Naive thymus-derived CD8-positive, alpha-beta T cell (primary cell): ENCODE measurements around the gene MATK. TPM values are rescaled to one million over a fixed set of nuclear protein-coding genes. Genes with fewer than 3 reads are reported as not detected.

Source experiments
- ATAC-seq, 2 donors: fragments of 150-1000 bp; cut with Tn5 transposase in 1 of 2; sonication (Bioruptor Pico), chemical (Tn5 transposase) in 1 of 2; 1 replicate in 1 of 2; 2 replicates in 1 of 2; pipeline ENCODE4 v1.10.0; 2021; ENCODE audit warnings: mild to moderate bottlenecking in 2 of 2, moderate library complexity in 2 of 2
- POLR2A ChIA-PET: fragments of 350-600 bp; sonication (Branson Sonifier 250); formaldehyde crosslinking; loops from one replicate; lab custom pipeline; 2021; ENCODE audit warnings: antibody characterized with exemption; lab: Charles Lee
- DNase-seq, 10 donors: peaks; one replicate each; pipeline versions ENCODE4 v3.0.0 to v3.0.0-alpha.2; 2020 to 2022
- H3K27ac Mint-ChIP-seq, 10 donors: one replicate each; pipeline ENCODE4 v1.8.0; 2020 to 2022; ENCODE audit warnings: mild to moderate bottlenecking in 10 of 10, mixed read lengths in 10 of 10, moderate library complexity in 4 of 10, inconsistent platforms in 1 of 10
- H3K27me3 Mint-ChIP-seq, 5 donors: one replicate each; pipeline ENCODE4 v1.8.0; 2021 to 2022; ENCODE audit warnings: mixed read lengths in 5 of 5
- H3K36me3 Mint-ChIP-seq, 3 donors: one replicate each; pipeline ENCODE4 v1.8.0; 2020 to 2022; ENCODE audit warnings: mixed read lengths in 3 of 3, mild to moderate bottlenecking in 2 of 3, inconsistent platforms in 1 of 3
- H3K4me1 Mint-ChIP-seq, 4 donors: one replicate each; pipeline ENCODE4 v1.8.0; 2021 to 2022; ENCODE audit warnings: mixed read lengths in 4 of 4
- H3K4me3 Mint-ChIP-seq, 10 donors: one replicate each; pipeline ENCODE4 v1.8.0; 2020 to 2022; ENCODE audit warnings: mild to moderate bottlenecking in 10 of 10, mixed read lengths in 10 of 10, moderate library complexity in 6 of 10, inconsistent platforms in 1 of 10
- H3K9me3 Mint-ChIP-seq, 9 donors: one replicate each; pipeline ENCODE4 v1.8.0; 2020 to 2022; ENCODE audit warnings: mixed read lengths in 9 of 9, mild to moderate bottlenecking in 3 of 9, inconsistent platforms in 1 of 9, moderate library complexity in 1 of 9
- polyA plus RNA-seq, 3 donors: library from polyadenylated mRNA; unstranded; fragments of 300-500 nt; fragmentation: Illumina TruSeq; gene quantifications; one replicate each; pipeline ENCODE4 v1.2.3, GENCODE V29; 2021
- total RNA-seq, 8 experiments: library from RNA in 2 of 8; stranded (reverse) in 2 of 8; gene quantifications; one replicate each; pipeline ENCODE4 v1.2.3 and lab custom pipeline; 2021 to 2026

MATK gene
- total and polyA plus RNA-seq, 5 experiments from 2014 or later = 1.7 to 69.6 (median 25.2) TPM

DNA sequence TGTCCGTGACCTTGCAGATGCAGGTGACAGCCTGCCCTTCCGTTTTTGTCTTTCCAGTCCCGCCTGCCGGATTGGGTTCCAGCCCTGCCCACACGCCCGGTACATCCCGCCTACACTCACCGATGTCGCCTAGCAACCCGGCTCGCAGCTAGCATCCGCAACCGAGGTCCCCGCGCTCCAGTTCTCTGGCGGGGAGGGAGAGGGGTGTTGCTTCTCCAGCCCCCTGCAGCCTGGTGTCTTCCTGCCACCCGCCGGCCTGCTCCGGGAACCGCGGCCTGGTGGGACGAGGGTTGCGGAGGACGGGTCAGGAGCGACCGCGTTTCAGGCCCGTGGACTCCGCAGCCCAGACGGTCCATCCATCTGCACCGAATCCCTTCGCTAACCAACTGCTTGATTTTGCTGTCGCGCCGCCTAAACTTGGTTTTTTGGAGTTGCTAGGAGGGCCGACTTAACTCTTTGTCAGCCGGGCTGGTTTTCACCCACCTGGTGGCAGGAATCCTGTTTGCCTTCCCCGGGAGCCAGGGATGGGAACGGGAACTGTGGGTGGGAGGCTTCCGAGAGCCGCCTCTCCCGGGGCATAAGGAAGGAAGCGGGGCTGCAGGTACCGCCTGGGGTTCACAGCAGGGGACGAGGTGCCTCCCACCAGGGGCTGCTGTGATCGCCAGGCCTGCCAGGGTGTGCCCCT is 15.4 kb upstream of the MATK start:
- Mint-ChIP-seq H3K36me3 (peaks cover 0 to 5% (median 3%) of the 10 kb centered on the region in 3 donors), H3K27ac (peak overlapping the region in 7 of 10 donors; percentile 9 to 92 (median 37)), H3K4me3 (peak overlapping the region; percentile 55 to 85 (median 70)), H3K4me1 (peaks cover 8 to 58% (median 41%) of the 10 kb centered on the region in 4 donors), H3K27me3 (no peaks in the 10 kb centered on the region), H3K9me3 (peaks cover 0 to 9% (median 4%) of the 10 kb centered on the region in 9 donors)
- POLR2A ChIA-PET = interaction anchor here (0.6 to 0.9 kb wide), 2 partner anchors 11 to 14 kb away, joined by 3 to 4 read pairs; no protein-coding TSS in a partner anchor
- peak; percentile 38 to 78 (median 64) for DNase-seq
- ATAC-seq = peak; percentile 87 to 89

DNA sequence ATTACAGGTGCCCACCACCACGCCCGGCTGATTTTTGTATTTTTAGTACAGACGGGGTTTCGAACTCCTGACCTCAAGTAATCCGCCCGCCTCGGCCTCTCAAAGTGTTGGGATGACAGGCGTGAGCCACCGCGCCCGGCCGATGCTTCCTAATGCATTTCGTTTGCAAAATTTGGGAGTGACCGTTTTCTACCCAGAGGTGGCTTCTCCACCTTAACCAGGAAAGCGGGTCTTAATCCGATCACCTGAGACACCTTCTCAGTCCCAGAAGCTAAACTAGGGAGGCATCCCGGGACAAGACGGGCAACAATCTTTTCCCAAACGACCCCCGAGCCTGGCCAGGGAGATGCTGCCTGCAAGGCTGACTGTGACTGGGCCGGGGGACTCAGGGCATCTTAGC is 14.8 kb upstream of the MATK start:
- ATAC-seq = no peak
- Mint-ChIP-seq H3K4me3 (peak overlapping the region; percentile 55 to 85 (median 70)), H3K9me3 (peaks cover 0 to 11% (median 6%) of the 10 kb centered on the region in 9 donors), H3K4me1 (peaks cover 8 to 59% (median 39%) of the 10 kb centered on the region in 4 donors), H3K27me3 (no peaks in the 10 kb centered on the region), H3K27ac (peak overlapping the region in 5 of 10 donors; percentile 20 to 75 (median 37)), H3K36me3 (peaks cover 0 to 6% (median 5%) of the 10 kb centered on the region in 3 donors)
- POLR2A ChIA-PET = interaction anchor here (0.6 to 0.9 kb wide), 3 partner anchors 11 to 15 kb away, joined by 3 to 6 read pairs (median 4); no protein-coding TSS in a partner anchor
- DNase-seq = no peak

DNA sequence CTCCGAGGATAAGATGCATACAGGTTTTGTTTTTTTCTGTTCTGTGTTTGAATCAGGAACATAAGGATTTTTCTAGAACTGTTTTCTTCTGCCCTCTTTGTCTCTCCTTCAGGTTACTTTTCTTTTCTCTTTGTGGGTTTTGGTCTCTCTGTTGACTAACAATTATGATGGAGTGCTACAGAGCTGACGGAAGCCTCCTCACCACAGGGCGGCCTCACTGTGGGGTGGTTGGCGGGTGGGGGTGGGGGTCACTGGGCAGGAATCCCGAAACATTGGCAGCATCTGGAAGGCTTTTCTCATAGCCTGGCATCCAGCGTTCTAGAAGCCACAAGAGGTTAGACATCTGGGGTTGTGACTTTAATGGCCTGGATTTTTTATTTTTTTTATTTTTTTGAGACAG is 12.0 kb upstream of the MATK start:
- peak overlapping the region; percentile 2 to 86 (median 58) for H3K4me3 Mint-ChIP-seq

DNA sequence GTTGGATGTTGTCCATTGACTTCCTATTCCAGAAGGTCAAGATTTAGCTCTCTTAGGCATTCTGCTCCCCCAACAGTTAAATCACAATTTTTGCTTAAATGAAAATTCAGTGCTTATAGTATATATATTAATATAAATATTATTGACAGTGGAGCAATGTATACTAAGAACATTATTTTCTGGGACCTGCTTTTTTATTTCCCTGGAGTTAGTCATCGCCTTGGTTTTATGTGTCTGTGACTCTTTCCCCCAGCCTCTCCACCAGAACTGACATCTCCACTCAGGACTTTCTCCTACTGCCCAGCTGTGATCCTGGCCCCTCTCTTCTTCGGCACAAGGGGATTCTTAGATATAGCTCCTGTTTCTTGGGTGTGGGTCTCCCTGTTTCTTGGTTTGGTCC is 10.2 kb upstream of the MATK start:
- Mint-ChIP-seq H3K27ac (peak overlapping the region in 2 of 10 donors; percentile 9 to 68), H3K4me1 (peaks cover 7 to 34% (median 27%) of the 10 kb centered on the region in 4 donors), H3K4me3 (no peak overlapping the region), H3K27me3 (no peaks in the 10 kb centered on the region), H3K9me3 (peaks cover 0 to 14% (median 6%) of the 10 kb centered on the region in 9 donors), H3K36me3 (peaks cover 0 to 6% (median 5%) of the 10 kb centered on the region in 3 donors)
- POLR2A ChIA-PET = interaction anchor here (0.6 to 2.0 kb wide), 4 partner anchors 15 to 344 kb away, joined by 4 to 6 read pairs (median 4); partner anchors contain the start of gene MRPL54
- ATAC-seq (no peak), DNase-seq (no peak)

More for the DNA sequence above, 12.0 kb upstream of the MATK start:
- Mint-ChIP-seq H3K4me1 (peaks cover 7 to 47% (median 34%) of the 10 kb centered on the region in 4 donors), H3K27me3 (no peaks in the 10 kb centered on the region), H3K27ac (peak overlapping the region; percentile 7 to 95 (median 76)), H3K9me3 (peaks cover 0 to 12% (median 6%) of the 10 kb centered on the region in 9 donors), H3K36me3 (peaks cover 0 to 6% (median 5%) of the 10 kb centered on the region in 3 donors)
- ATAC-seq (peak; percentile 49 to 84), DNase-seq (peak in 6 of 10 donors; percentile 14 to 68 (median 48))
- POLR2A ChIA-PET = interaction anchor here (1.2 to 2.1 kb wide), 3 partner anchors 9 to 36 kb away, joined by 3 to 13 read pairs (median 8); partner anchors contain the start of genes APBA3 and MRPL54

DNA sequence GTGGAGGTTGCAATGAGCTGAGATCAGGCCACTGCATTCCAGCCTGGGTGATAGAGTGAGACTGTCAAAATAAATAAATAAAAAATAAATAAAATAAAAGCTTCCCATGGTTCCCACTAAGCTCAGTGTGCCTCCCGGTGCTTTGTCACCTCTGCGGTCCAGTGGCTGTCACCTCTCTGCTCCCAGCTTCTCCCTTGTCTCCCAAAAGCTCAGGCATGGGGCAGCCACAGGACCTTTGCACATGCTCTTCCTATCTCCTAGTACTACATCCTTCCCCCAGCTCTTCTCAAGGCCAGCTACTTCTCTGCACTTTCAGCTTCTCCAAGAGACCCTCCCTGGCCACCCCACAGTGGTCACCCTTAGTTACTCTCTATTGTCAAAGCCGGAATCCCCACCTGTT is 7.6 kb upstream of the MATK start:
- Mint-ChIP-seq H3K4me3 (no peak overlapping the region), H3K27ac (peak overlapping the region in 3 of 10 donors; percentile 14 to 32 (median 26)), H3K4me1 (peaks cover 10 to 31% (median 23%) of the 10 kb centered on the region in 4 donors), H3K9me3 (peaks cover 0 to 15% (median 6%) of the 10 kb centered on the region in 9 donors), H3K27me3 (no peaks in the 10 kb centered on the region), H3K36me3 (peaks cover 0 to 9% (median 6%) of the 10 kb centered on the region in 3 donors)
- ATAC-seq (no peak), DNase-seq (no peak)
- POLR2A ChIA-PET = no interaction called here

DNA sequence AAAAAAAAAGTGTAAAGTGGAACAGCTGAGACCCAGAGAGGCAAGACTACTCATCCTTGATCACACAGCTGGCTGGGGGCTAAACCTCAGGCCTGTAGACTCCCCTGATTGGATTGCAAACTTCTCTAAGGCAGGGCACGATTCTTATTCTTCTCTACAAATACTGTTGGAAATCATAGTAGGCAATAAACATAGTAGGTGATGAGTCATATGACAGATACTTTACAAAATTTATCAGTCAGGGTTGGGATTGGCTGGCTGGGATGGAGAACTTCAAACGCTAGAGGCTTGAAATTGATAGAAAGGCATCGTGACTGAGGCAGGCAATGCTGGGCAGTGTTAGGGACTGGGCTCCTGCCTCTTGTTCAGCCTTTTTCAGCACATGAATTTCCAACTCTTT is 5.9 kb upstream of the MATK start:
- Mint-ChIP-seq H3K4me3 (no peak overlapping the region), H3K9me3 (peaks cover 0 to 15% (median 6%) of the 10 kb centered on the region in 9 donors), H3K36me3 (peaks cover 0 to 9% (median 6%) of the 10 kb centered on the region in 3 donors), H3K4me1 (peaks cover 6 to 30% (median 16%) of the 10 kb centered on the region in 4 donors), H3K27me3 (no peaks in the 10 kb centered on the region), H3K27ac (no peak overlapping the region)
- ATAC-seq (no peak), DNase-seq (no peak)
- POLR2A ChIA-PET = interaction anchor here (0.6 kb wide), 1 partner anchor 551 kb away, joined by 3 read pairs; the partner anchor contains the start of gene MPND

DNA sequence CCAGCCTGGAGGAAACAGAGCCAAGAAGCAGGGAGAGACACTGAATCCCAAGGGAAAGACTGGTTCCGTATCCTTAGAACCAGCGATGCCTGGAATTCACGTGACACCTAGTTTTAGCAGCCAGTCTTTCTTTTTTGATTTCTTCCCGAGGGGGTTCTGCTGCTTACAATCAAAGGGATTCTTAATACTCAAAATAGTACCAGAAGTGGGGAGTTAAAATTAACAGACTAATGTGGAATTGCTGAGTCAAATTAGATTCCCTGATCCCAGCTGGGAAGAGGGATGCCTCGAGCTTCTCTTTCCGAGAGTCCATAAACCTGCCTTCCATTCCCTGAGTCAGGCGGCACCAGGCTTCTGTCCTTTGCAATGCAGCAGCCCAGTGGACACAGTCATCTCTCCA is 4.8 kb upstream of the MATK start:
- peaks cover 0 to 4% (median 0%) of the 10 kb centered on the region in 3 donors for H3K36me3 Mint-ChIP-seq
- H3K4me3 Mint-ChIP-seq = no peak overlapping the region
- DNase-seq = no peak
- POLR2A ChIA-PET = no interaction called here
- no peak for ATAC-seq
- no peaks in the 10 kb centered on the region for H3K27me3 Mint-ChIP-seq
- peak overlapping the region in 2 of 10 donors; percentile 27 to 90 for H3K27ac Mint-ChIP-seq
- H3K9me3 Mint-ChIP-seq = peaks cover 0 to 5% (median 0%) of the 10 kb centered on the region in 9 donors
- H3K4me1 Mint-ChIP-seq = peaks cover 6 to 34% (median 14%) of the 10 kb centered on the region in 4 donors

DNA sequence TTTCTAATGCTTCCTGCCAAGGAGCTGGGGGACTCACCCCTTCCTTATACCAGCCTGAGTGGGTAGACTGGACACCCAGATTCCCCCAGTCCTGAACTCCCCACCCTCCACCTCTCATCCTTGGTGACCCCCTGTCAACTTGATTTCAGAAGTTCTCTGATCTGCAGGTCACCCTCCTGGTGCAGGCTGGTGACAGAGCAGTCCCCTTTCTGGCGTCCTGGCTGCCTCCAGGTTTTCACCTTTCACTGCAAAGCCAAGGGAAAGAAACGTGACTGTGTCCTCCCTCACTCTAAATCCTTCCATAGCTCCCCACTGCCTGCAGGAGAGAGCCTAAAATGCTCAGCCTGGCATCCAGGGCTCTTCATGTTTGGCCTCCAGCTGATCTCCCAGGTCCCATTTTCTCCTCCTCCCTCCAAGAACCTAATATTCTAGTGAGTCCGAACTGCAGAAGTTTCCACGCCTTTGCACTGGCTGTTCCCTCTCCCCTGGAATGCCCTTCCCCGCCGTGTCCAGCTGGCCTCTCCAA is 4.1 kb upstream of the MATK start:
- H3K4me3 Mint-ChIP-seq = peak overlapping the region in 3 of 10 donors; percentile 21 to 74 (median 41)
- H3K4me1 Mint-ChIP-seq = peaks cover 6 to 34% (median 16%) of the 10 kb centered on the region in 4 donors

DNA sequence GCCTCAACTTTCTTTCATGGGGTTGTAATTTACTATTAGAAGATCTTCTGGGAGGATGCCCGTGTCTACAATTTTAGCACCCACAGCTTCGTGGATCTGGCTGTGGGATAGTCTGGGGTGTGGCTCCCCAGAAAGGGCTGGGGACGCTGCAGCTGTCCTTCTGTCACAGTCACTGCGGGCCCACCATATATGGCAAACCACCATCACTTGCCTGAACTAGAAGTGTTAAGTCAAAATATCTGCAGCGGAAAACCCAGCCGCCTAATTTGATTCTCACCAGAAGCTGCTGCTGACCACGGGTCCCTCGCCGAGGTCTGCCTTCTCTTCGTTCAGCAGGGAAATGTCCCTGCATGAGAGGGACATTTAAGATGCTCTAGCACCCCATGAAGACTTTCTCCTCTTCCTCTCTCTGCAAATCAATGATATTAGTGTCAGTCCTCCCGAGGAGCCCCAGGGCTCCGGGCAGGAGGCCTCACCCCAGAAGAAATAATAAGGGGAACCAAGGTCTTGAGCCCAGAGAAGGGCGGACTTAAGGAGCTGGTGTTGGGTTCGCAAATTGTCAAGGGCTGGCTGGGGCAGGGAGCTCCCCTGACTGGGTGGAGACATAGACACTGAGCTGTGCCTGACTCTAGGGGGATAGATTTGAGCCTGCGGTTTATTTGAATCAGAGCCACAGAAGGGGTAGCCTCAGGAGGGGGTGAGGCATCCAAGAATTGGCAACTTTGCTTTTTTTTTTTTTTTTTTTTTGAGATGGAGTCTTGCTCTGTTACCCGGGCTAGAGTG is 3.0 kb upstream of the MATK start:
- Mint-ChIP-seq H3K4me1 (peaks cover 9 to 37% (median 25%) of the 10 kb centered on the region in 4 donors), H3K27ac (peak overlapping the region in 5 of 10 donors; percentile 4 to 95 (median 51)), H3K36me3 (peaks cover 0 to 4% (median 0%) of the 10 kb centered on the region in 3 donors), H3K4me3 (peak overlapping the region in 5 of 10 donors; percentile 20 to 78 (median 69)), H3K27me3 (no peaks in the 10 kb centered on the region), H3K9me3 (peaks cover 0 to 5% (median 0%) of the 10 kb centered on the region in 9 donors)
- POLR2A ChIA-PET = interaction anchor here (0.7 to 1.1 kb wide), 6 partner anchors 8 to 600 kb away, joined by 3 to 8 read pairs (median 4); partner anchors contain the start of gene APBA3
- peak in 1 of 10 donors; percentile 43 for DNase-seq
- no peak for ATAC-seq

More for the DNA sequence above, 4.1 kb upstream of the MATK start:
- Mint-ChIP-seq H3K9me3 (peaks cover 0 to 5% (median 0%) of the 10 kb centered on the region in 9 donors), H3K27me3 (no peaks in the 10 kb centered on the region), H3K36me3 (peaks cover 0 to 4% (median 0%) of the 10 kb centered on the region in 3 donors), H3K27ac (peak overlapping the region in 5 of 10 donors; percentile 13 to 90 (median 27))
- DNase-seq = no peak
- no peak for ATAC-seq
- POLR2A ChIA-PET = interaction anchor here (0.7 to 1.1 kb wide), 2 partner anchors 9 to 25 kb away, joined by 3 to 8 read pairs; no protein-coding TSS in a partner anchor

DNA sequence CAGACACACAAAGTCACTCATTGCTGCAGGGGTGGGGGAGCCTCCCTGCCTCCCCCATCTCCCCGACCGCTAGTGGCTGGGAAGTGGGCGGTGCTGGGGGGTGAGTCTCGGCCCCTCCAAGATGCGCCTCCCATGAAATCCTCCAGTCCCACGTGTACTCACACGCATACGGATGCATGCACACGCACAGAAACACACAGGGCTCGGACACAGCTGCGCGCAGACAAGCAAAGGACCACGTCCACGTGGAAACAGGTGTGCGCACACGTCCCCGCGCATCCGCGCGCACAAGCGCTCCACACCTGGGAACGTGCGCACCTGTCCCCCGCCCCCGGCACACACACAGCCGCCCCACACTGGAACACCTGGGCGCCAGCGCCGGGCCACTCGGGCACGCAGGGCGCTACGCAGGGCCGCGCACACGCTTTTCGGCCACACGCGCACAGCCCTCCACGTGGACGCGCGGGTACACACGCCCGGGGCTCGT is 687 bp downstream of the MATK start:
- Mint-ChIP-seq H3K4me1 (peaks cover 11 to 41% (median 25%) of the 10 kb centered on the region in 4 donors), H3K27ac (peak overlapping the region in 5 of 10 donors; percentile 29 to 77 (median 44)), H3K27me3 (no peaks in the 10 kb centered on the region), H3K4me3 (peak overlapping the region; percentile 72 to 89 (median 82)), H3K36me3 (peaks cover 10 to 20% (median 12%) of the 10 kb centered on the region in 3 donors), H3K9me3 (peaks cover 0 to 26% (median 16%) of the 10 kb centered on the region in 9 donors)
- ATAC-seq (peak; percentile 55 to 57), DNase-seq (peak in 3 of 10 donors; percentile 31 to 36 (median 35))
- POLR2A ChIA-PET = interaction anchor here (1.4 kb wide), 1 partner anchor 23 kb away, joined by 7 read pairs; the partner anchor contains the start of gene MRPL54
